H1 (cell line): ENCODE measurements around the gene BCL2L1. TPM values are rescaled to one million over a fixed set of nuclear protein-coding genes. Genes with fewer than 3 reads are reported as not detected.

Experiments used
- CTCF ChIA-PET: fragments of 300-600 bp; sonication (Branson Sonifier 250); formaldehyde crosslinking; loops from one replicate; lab custom pipeline; 2021; ENCODE audit not compliant: partially characterized antibody; lab: Charles Lee
- POLR2A ChIA-PET: fragments of 300-600 bp; sonication (Branson Sonifier 250); formaldehyde crosslinking; loops from one replicate; lab custom pipeline; 2021; ENCODE audit warnings: inconsistent platforms; ENCODE audit not compliant: partially characterized antibody; lab: Charles Lee
- DNase-seq, 2 experiments: peaks; one replicate each; pipeline versions ENCODE4 v3.0.0 to v3.0.0-alpha.2; 2010 to 2022; ENCODE audit warnings: low spot score in 2 of 2, low read depth in 1 of 2, mixed read lengths in 1 of 2
- FAIRE-seq: peaks from 2 replicates; lab custom pipeline; 2011; peaks lifted over from hg19 to GRCh38; lab: Jason Lieb, UNC
- H2AFZ ChIP-seq: 2 replicates; pipeline ENCODE4 v1.8.1; 2012; ENCODE audit warnings: low read length, inconsistent platforms
- H2AK5ac ChIP-seq: 2 replicates; pipeline ENCODE4 v1.6.1; 2013; ENCODE audit warnings: low read depth, low read length
- H2BK120ac ChIP-seq: replicated peaks from 2 replicates; pipeline ENCODE3; 2013; ENCODE audit warnings: low read depth, low read length, inconsistent platforms
- H2BK12ac ChIP-seq: 2 replicates; pipeline ENCODE4 v1.6.1; 2013; ENCODE audit warnings: low read depth, low read length
- H2BK15ac ChIP-seq: 2 replicates; pipeline ENCODE4 v1.6.1; 2013; ENCODE audit warnings: low read length
- H2BK20ac ChIP-seq: 2 replicates; pipeline ENCODE4 v1.6.1; 2013; ENCODE audit warnings: low read length
- H2BK5ac ChIP-seq: 2 replicates; pipeline ENCODE4 v1.6.1; 2013; ENCODE audit warnings: low read depth, low read length
- H3K14ac ChIP-seq: 2 replicates; pipeline ENCODE4 v1.6.1; 2013; ENCODE audit warnings: inconsistent platforms; ENCODE audit not compliant: insufficient read length
- H3K18ac ChIP-seq: 2 replicates; pipeline ENCODE4 v1.6.1; 2013; ENCODE audit warnings: low read length; ENCODE audit errors: extremely low read depth
- H3K23ac ChIP-seq: 2 replicates; pipeline ENCODE4 v1.6.1; 2013; ENCODE audit warnings: inconsistent platforms; ENCODE audit not compliant: insufficient read length
- H3K23me2 ChIP-seq: 2 replicates; pipeline ENCODE4 v1.6.1; 2013; ENCODE audit warnings: low read depth, low read length
- H3K27ac ChIP-seq: 2 replicates; pipeline ENCODE4 v1.6.1; 2011; ENCODE audit warnings: low read depth, low read length, inconsistent platforms
- H3K27me3 ChIP-seq, 4 experiments: replicated peaks in 1 of 4; 1 replicate in 1 of 4; 2 replicates in 3 of 4; pipeline versions ENCODE4 v1.6.1 to v1.8.1; 2011 to 2013; ENCODE audit warnings: low read length in 3 of 4, mild to moderate bottlenecking in 3 of 4, inconsistent platforms in 2 of 4, mixed read lengths in 2 of 4, moderate library complexity in 1 of 4; ENCODE audit not compliant: control insufficient read depth in 3 of 4, insufficient read depth in 3 of 4; ENCODE audit errors: extremely low read depth in 1 of 4
- H3K36me3 ChIP-seq, 4 experiments: 2 replicates each; pipeline versions ENCODE4 v1.6.1 to v1.8.1; 2011 to 2013; ENCODE audit warnings: mild to moderate bottlenecking in 4 of 4, low read length in 3 of 4, moderate library complexity in 2 of 4, control low read depth in 1 of 4, inconsistent platforms in 1 of 4; ENCODE audit not compliant: insufficient read depth in 4 of 4, control insufficient read depth in 2 of 4
- H3K4ac ChIP-seq: replicated peaks from 2 replicates; pipeline ENCODE3; 2013; ENCODE audit warnings: low read length, low read depth, mixed read lengths, inconsistent platforms; ENCODE audit not compliant: insufficient read length
- H3K4me1 ChIP-seq, 4 experiments: replicated peaks in 1 of 4; 1 replicate in 1 of 4; 2 replicates in 3 of 4; pipeline versions ENCODE4 v1.6.1 to v1.8.1; 2011 to 2013; ENCODE audit warnings: low read length in 3 of 4, inconsistent platforms in 2 of 4, mixed read lengths in 1 of 4; ENCODE audit not compliant: insufficient read depth in 4 of 4, control insufficient read depth in 3 of 4
- H3K4me2 ChIP-seq, 2 experiments: 2 replicates each; pipeline versions ENCODE4 v1.6.1 to v1.8.1; 2011 to 2013; ENCODE audit warnings: low read depth in 2 of 2, low read length in 2 of 2, control low read depth in 1 of 2, inconsistent platforms in 1 of 2, mild to moderate bottlenecking in 1 of 2; ENCODE audit not compliant: insufficient read depth in 1 of 2
- H3K4me3 ChIP-seq, 4 experiments: fragments of 200-600, 300-600 bp in 1 of 4; sonication (generic), shearing (Covaris generic), sonication (Bioruptor Twin) in 1 of 4; 2 replicates each; pipeline versions ENCODE4 v1.5.1 to v1.8.1; 2011 to 2016; ENCODE audit warnings: low read length in 4 of 4, low read depth in 3 of 4, control low read depth in 2 of 4, inconsistent platforms in 2 of 4, mild to moderate bottlenecking in 2 of 4, mixed read lengths in 1 of 4, moderate library complexity in 1 of 4; ENCODE audit not compliant: insufficient read depth in 2 of 4; ENCODE audit errors: extremely low read depth in 1 of 4
- H3K56ac ChIP-seq: replicated peaks from 2 replicates; pipeline ENCODE3; 2013; ENCODE audit warnings: low read depth, mild to moderate bottlenecking, mixed read lengths, low read length, inconsistent platforms; ENCODE audit not compliant: insufficient read length
- H3K79me1 ChIP-seq: 2 replicates; pipeline ENCODE4 v1.6.1; 2013; ENCODE audit warnings: low read depth, low read length, control low read depth
- H3K79me2 ChIP-seq, 2 experiments: 2 replicates each; pipeline versions ENCODE4 v1.6.1 to v1.8.1; 2012 to 2013; ENCODE audit warnings: low read length in 2 of 2, mild to moderate bottlenecking in 2 of 2, inconsistent platforms in 1 of 2; ENCODE audit not compliant: insufficient read depth in 2 of 2, control insufficient read depth in 1 of 2
- H3K9ac ChIP-seq, 4 experiments: replicated peaks in 1 of 4; 1 replicate in 1 of 4; 2 replicates in 3 of 4; pipeline versions ENCODE4 v1.6.1 to v1.8.1; 2011 to 2013; ENCODE audit warnings: low read depth in 3 of 4, low read length in 3 of 4, control low read depth in 2 of 4, mild to moderate bottlenecking in 2 of 4, moderate library complexity in 2 of 4, inconsistent platforms in 1 of 4; ENCODE audit errors: extremely low read depth in 1 of 4
- H3K9me3 ChIP-seq, 2 experiments: 2 replicates each; pipeline versions ENCODE4 v1.6.1 to v1.8.1; 2012 to 2013; ENCODE audit warnings: mild to moderate bottlenecking in 2 of 2, moderate library complexity in 2 of 2, control low read depth in 1 of 2, inconsistent platforms in 1 of 2, low read depth in 1 of 2, low read length in 1 of 2, mixed read lengths in 1 of 2; ENCODE audit not compliant: insufficient read depth in 2 of 2
- H4K20me1 ChIP-seq, 2 experiments: replicated peaks in 1 of 2; 2 replicates each; pipeline versions ENCODE3 to v1.8.1; 2011 to 2013; ENCODE audit warnings: inconsistent platforms in 2 of 2, low read length in 2 of 2, mild to moderate bottlenecking in 1 of 2; ENCODE audit not compliant: insufficient read depth in 2 of 2, control insufficient read depth in 1 of 2
- H4K5ac ChIP-seq: 2 replicates; pipeline ENCODE4 v1.6.1; 2013; ENCODE audit warnings: low read length, low read depth, mixed read lengths, inconsistent platforms; ENCODE audit not compliant: insufficient read length
- H4K8ac ChIP-seq: 2 replicates; pipeline ENCODE4 v1.8.0; 2013; ENCODE audit warnings: mild to moderate bottlenecking, moderate library complexity, low read length, inconsistent platforms; ENCODE audit not compliant: insufficient read depth; ENCODE audit errors: extremely low read depth
- H4K91ac ChIP-seq: replicated peaks from 2 replicates; pipeline ENCODE3; 2013; ENCODE audit warnings: low read length, mixed read lengths, inconsistent platforms; ENCODE audit not compliant: insufficient read length
- ATF3 ChIP-seq: IDR thresholded peaks from 2 replicates; pipeline ENCODE4 v1.6.1; 2011; ENCODE audit warnings: low read depth, mild to moderate bottlenecking, low read length; ENCODE audit not compliant: insufficient read depth
- CBX8 ChIP-seq: fragments of 300-800, 300-1000 bp; sonication (generic); IDR thresholded peaks from 2 replicates; pipeline ENCODE4 v1.7.1; 2016; ENCODE audit warnings: low read depth, low read length, borderline replicate concordance
- CREB1 ChIP-seq: IDR thresholded peaks from 2 replicates; pipeline ENCODE4 v1.6.1; 2012; ENCODE audit warnings: inconsistent platforms
- EP300 ChIP-seq, 2 experiments: IDR thresholded peaks; 1 replicate in 1 of 2; 2 replicates in 1 of 2; pipeline ENCODE4 v1.6.1; 2011 to 2012; ENCODE audit warnings: low read depth in 2 of 2, low read length in 2 of 2, mild to moderate bottlenecking in 2 of 2, borderline replicate concordance in 1 of 2, inconsistent platforms in 1 of 2, moderate library complexity in 1 of 2
- GTF2F1 ChIP-seq: IDR thresholded peaks from 2 replicates; pipeline ENCODE4 v1.6.1; 2012; ENCODE audit warnings: low read depth, low read length, improper control_type of control experiment, borderline replicate concordance
- KDM4A ChIP-seq: IDR thresholded peaks from one replicate; pipeline ENCODE4 v1.7.1; 2012; ENCODE audit warnings: low read depth, mild to moderate bottlenecking, moderate library complexity, low read length, inconsistent platforms; ENCODE audit not compliant: severe bottlenecking
- MAFK ChIP-seq: IDR thresholded peaks from 2 replicates; pipeline ENCODE4 v1.6.1; 2012; ENCODE audit warnings: low read depth, mild to moderate bottlenecking, improper control_type of control experiment, low read length
- MAX ChIP-seq: IDR thresholded peaks from 2 replicates; pipeline ENCODE4 v1.6.1; 2012; ENCODE audit warnings: inconsistent platforms
- USF2 ChIP-seq: IDR thresholded peaks from 2 replicates; pipeline ENCODE4 v1.6.1; 2011; ENCODE audit warnings: low read length, improper control_type of control experiment
- YY1 ChIP-seq: IDR thresholded peaks from 2 replicates; pipeline ENCODE4 v1.6.1; 2011; ENCODE audit warnings: low read depth, mild to moderate bottlenecking, low read length
- whole genome bisulfite sequencing, 2 experiments: shearing (Covaris generic) in 1 of 2; methylation state at CpG; one replicate each; pipeline versions ENCODE4 v1.1.6 to v1.1.7; 2013 to 2015; ENCODE audit warnings: low lambda C conversion rate in 2 of 2, mixed read lengths in 2 of 2, inconsistent platforms in 1 of 2, low coverage in 1 of 2, missing lambda C conversion rate in 1 of 2; ENCODE audit not compliant: insufficient replicate concordance in 2 of 2, insufficient coverage in 1 of 2, insufficient read length in 1 of 2; ENCODE audit errors: extremely low coverage in 1 of 2, missing lambda C conversion rate in 1 of 2; 5-methylcytosine and 5-hydroxymethylcytosine counted together
- polyA plus RNA-seq, 7 experiments: library from polyadenylated mRNA; depleted of rRNA in 3 of 7; stranded (reverse) in 5 of 7; unstranded in 2 of 7; fragments of >200 nt in 5 of 7; fragments of 200-250 nt in 2 of 7; gene quantifications; 1 replicate in 5 of 7; 2 replicates in 1 of 7; 4 replicates in 1 of 7; pipeline versions ENCODE4 v1.2.1 to v1.2.3, GENCODE V29; 2011 to 2013; ENCODE audit warnings: missing spikeins in 2 of 7, mixed read lengths in 2 of 7
- total RNA-seq: library from RNA; stranded (reverse); fragmentation: NEBNext Ultra II Directional; extraction: Animal tissue kit (Norgen Biotek cat#: 25700); gene quantifications from 2 replicates; pipeline ENCODE4 v1.2.1, GENCODE V29; 2021

Gene BCL2L1
- total and polyA plus RNA-seq, 2 of the 8 experiments (the other 6 are each of a cell fraction or from before 2014, with no cell fraction given): 64.9 to 66.1 TPM

GRCh38 chr20:31666258-31667042 lies 56.2 kb downstream of the BCL2L1 start:
- no peak overlapping the region for H3K4me3 ChIP-seq
- H3K9ac ChIP-seq: no peak overlapping the region
- H3K14ac ChIP-seq: no peak overlapping the region
- no peak overlapping the region for H4K5ac ChIP-seq
- H4K91ac ChIP-seq: no peak overlapping the region
- peaks cover 0 to 7% (median 5%) of the 10 kb centered on the region in 4 experiments; a peak in 5 of 7 replicates for H3K4me1 ChIP-seq
- no peaks in the 10 kb centered on the region for H3K9me3 ChIP-seq
- POLR2A ChIA-PET: interaction anchor here (0.7 kb wide), 2 partner anchors 9 to 12 kb away, joined by 3 read pairs; no protein-coding TSS in a partner anchor
- H4K8ac ChIP-seq: no peak overlapping the region
- no peak for DNase-seq
- H3K4me2 ChIP-seq: no peak overlapping the region
- H3K23me2 ChIP-seq: peaks cover 5% of the 10 kb centered on the region; the same call in 1 of the 2 replicates
- H2AFZ ChIP-seq: no peak overlapping the region
- no peak overlapping the region for H2BK120ac ChIP-seq
- no peaks in the 10 kb centered on the region; a peak in 1 of 4 replicates for H3K79me2 ChIP-seq
- H2BK15ac ChIP-seq: no peak overlapping the region
- H3K27me3 ChIP-seq: no peaks in the 10 kb centered on the region
- peaks cover 3% of the 10 kb centered on the region in 2 experiments for H4K20me1 ChIP-seq
- WGBS, 2 experiments: 96% methylated on average over 7 of the region's 7 CpGs; no CpG with 5 or more reads in 1 of the 2 experiments
- H3K23ac ChIP-seq: no peak overlapping the region
- no peak overlapping the region for H2BK12ac ChIP-seq
- peaks cover 0 to 13% (median 6%) of the 10 kb centered on the region in 4 experiments; a peak in 4 of 8 replicates for H3K36me3 ChIP-seq
- no peak for FAIRE-seq
- CTCF ChIA-PET: interaction anchor here (0.8 to 2.7 kb wide), 2 partner anchors 56 to 57 kb away, joined by 3 to 9 read pairs; no protein-coding TSS in a partner anchor
- no peak overlapping the region for H3K56ac ChIP-seq
- H2BK20ac ChIP-seq: no peak overlapping the region
- no peak overlapping the region for H2BK5ac ChIP-seq
- H3K4ac ChIP-seq: no peak overlapping the region
- H2AK5ac ChIP-seq: no peak overlapping the region
- no peak overlapping the region for H3K27ac ChIP-seq
- no peaks in the 10 kb centered on the region for H3K79me1 ChIP-seq
- H3K18ac ChIP-seq: no peak overlapping the region
- TF ChIP-seq YY1 (no peak), MAFK (no peak), USF2 (no peak), KDM4A (no peak), GTF2F1 (no peak), EP300 (IDR thresholded peaks at IDR 0.05; ENCODE audit: borderline replicate concordance in 1 of 2, low read depth in 2 of 2, low read length in 2 of 2) (no peak), CREB1 (no peak), MAX (no peak), ATF3 (no peak), CBX8 (no peak)
